Activated T-helper 2 cell treated with anti-CD3 and anti-CD28 coated beads, Interferon-gamma antibody, Interleukin-2, Interleukin-4, amounts not matched to agents 10 μg/mL and 5 μg/mL and 100 μg/mL, durations not matched to agents 14 hours and 24 hours and 36 hours (primary cell): ENCODE data around the gene KLHL42. TPM values are rescaled to one million over a fixed set of nuclear protein-coding genes. Genes with fewer than 3 reads are reported as not detected.
"Not testable (repeated sequence)": the region's sequence is repeated elsewhere in the genome, so short reads cannot be mapped to it uniquely, and the experiment has no call there.

Source experiments
- DNase-seq: peaks from one replicate; pipeline ENCODE4 v3.0.0; 2021; ENCODE audit warnings: low spot score
- H3K27ac Mint-ChIP-seq: one replicate; pipeline ENCODE4 v1.8.0; 2021; ENCODE audit warnings: mixed read lengths
- H3K27me3 Mint-ChIP-seq: one replicate; pipeline ENCODE4 v1.8.0; 2021; ENCODE audit warnings: low read depth, mixed read lengths
- H3K36me3 Mint-ChIP-seq: one replicate; pipeline ENCODE4 v1.8.0; 2021; ENCODE audit warnings: low read depth, mixed read lengths
- H3K4me1 Mint-ChIP-seq: one replicate; pipeline ENCODE4 v1.8.0; 2021; ENCODE audit warnings: low read depth, mixed read lengths
- H3K4me3 Mint-ChIP-seq: one replicate; pipeline ENCODE4 v1.8.0; 2021; ENCODE audit warnings: low read depth, mild to moderate bottlenecking, moderate library complexity, mixed read lengths
- H3K9me3 Mint-ChIP-seq: one replicate; pipeline ENCODE4 v1.8.0; 2021; ENCODE audit warnings: mixed read lengths
- intact Hi-C: fragments of 100-400 bp; cut with micrococcal nuclease; formaldehyde crosslinking; loops from one replicate; pipeline ENCODE4 v1.15.1; 2023
- total RNA-seq: library from RNA; stranded (reverse); gene quantifications from 2 replicates; pipeline ENCODE4 v1.2.3, GENCODE V29; 2022

KLHL42 gene
- total RNA-seq = 16.2 and 16.9 TPM in 2 replicates

GRCh38 chr12:27779920-27780611 is at the start of gene KLHL42, which contains the start of gene MANSC4:
KLHL42 (plus strand) TSS chr12:27780233; CDS start chr12:27780331, 98 bp downstream.
MANSC4 (minus strand) TSS chr12:27780236; CDS start chr12:27771276, 8,960 bp downstream.
- Mint-ChIP-seq H3K27ac (peak within 1 kb of the TSS; percentile 81), H3K27me3 (peaks cover 18% of the 10 kb centered on the region), H3K9me3 (no peaks in the 10 kb centered on the region), H3K36me3 (peaks cover 26% of the 10 kb centered on the region), H3K4me3 (peak within 1 kb of the TSS; percentile 80), H3K4me1 (peaks cover 28% of the 10 kb centered on the region)
- DNase-seq = peak; percentile 65
- intact Hi-C loops = loop anchor here (2.0 to 5.0 kb wide), 3 partner anchors 17 to 48 kb away; no protein-coding TSS in a partner anchor

- peaks cover under 1% of the 10 kb centered on the region for H3K4me1 Mint-ChIP-seq
- intact Hi-C loops = loop anchor here (5.0 to 10.0 kb wide), 2 partner anchors 50 to 1143 kb away; partner anchors contain the start of genes KLHL42 and MANSC4
- H3K27ac Mint-ChIP-seq = no peak overlapping the region
- H3K27me3 Mint-ChIP-seq = no peaks in the 10 kb centered on the region
- H3K36me3 Mint-ChIP-seq = peaks cover 37% of the 10 kb centered on the region
- DNase-seq = no peak
- H3K9me3 Mint-ChIP-seq = no peaks in the 10 kb centered on the region
- no peak overlapping the region for H3K4me3 Mint-ChIP-seq
These were observed 47.8 kb upstream of the KLHL42 start for GRCh38 chr12:27732281-27732680.

GRCh38 chr12:27733052-27733656 is 46.9 kb upstream of the KLHL42 start:
- intact Hi-C loops = loop anchor here (1.0 to 10.0 kb wide), 4 partner anchors 49 to 1142 kb away; partner anchors contain the start of genes KLHL42 and MANSC4
- Mint-ChIP-seq H3K4me3 (no peak overlapping the region), H3K9me3 (no peaks in the 10 kb centered on the region), H3K27ac (no peak overlapping the region), H3K27me3 (no peaks in the 10 kb centered on the region), H3K4me1 (peaks cover 2% of the 10 kb centered on the region), H3K36me3 (peaks cover 41% of the 10 kb centered on the region)
- DNase-seq = no peak

- no peaks in the 10 kb centered on the region for H3K27me3 Mint-ChIP-seq
- intact Hi-C loops = loop anchor here (1.0 to 10.0 kb wide), 4 partner anchors 49 to 1141 kb away; partner anchors contain the start of genes KLHL42 and MANSC4
- H3K36me3 Mint-ChIP-seq = peaks cover 41% of the 10 kb centered on the region
- no peak for DNase-seq
- peaks cover 2% of the 10 kb centered on the region for H3K4me1 Mint-ChIP-seq
- H3K27ac Mint-ChIP-seq = no peak overlapping the region
- no peaks in the 10 kb centered on the region for H3K9me3 Mint-ChIP-seq
- no peak overlapping the region for H3K4me3 Mint-ChIP-seq
These were observed 46.2 kb upstream of the KLHL42 start for GRCh38 chr12:27733791-27734190.

GRCh38 chr12:27734321-27734720 is 45.7 kb upstream of the KLHL42 start:
- H3K4me3 Mint-ChIP-seq, H3K27me3 Mint-ChIP-seq, H3K9me3 Mint-ChIP-seq, H3K4me1 Mint-ChIP-seq, H3K27ac Mint-ChIP-seq, DNase-seq: not testable (repeated sequence)
- intact Hi-C loops = loop anchor here (5.0 to 10.0 kb wide), 2 partner anchors 48 to 1140 kb away; partner anchors contain the start of genes KLHL42 and MANSC4
- peaks cover 45% of the 10 kb centered on the region for H3K36me3 Mint-ChIP-seq

GRCh38 chr12:27743601-27744000 is 36.4 kb upstream of the KLHL42 start:
- intact Hi-C loops = no loop called here
- no peak overlapping the region for H3K4me3 Mint-ChIP-seq

GRCh38 chr12:27745734-27746133 is 34.3 kb upstream of the KLHL42 start:
- H3K27me3 Mint-ChIP-seq, H3K27ac Mint-ChIP-seq, intact Hi-C loops, DNase-seq, H3K4me1 Mint-ChIP-seq, H3K4me3 Mint-ChIP-seq, H3K9me3 Mint-ChIP-seq: not testable (repeated sequence)
- H3K36me3 Mint-ChIP-seq = peaks cover 49% of the 10 kb centered on the region

More at GRCh38 chr12:27743601-27744000, 36.4 kb upstream of the KLHL42 start:
- Mint-ChIP-seq H3K9me3 (no peaks in the 10 kb centered on the region), H3K27ac (no peak overlapping the region), H3K27me3 (no peaks in the 10 kb centered on the region), H3K4me1 (peaks cover 3% of the 10 kb centered on the region), H3K36me3 (peaks cover 65% of the 10 kb centered on the region)
- no peak for DNase-seq

- Mint-ChIP-seq H3K9me3 (no peaks in the 10 kb centered on the region), H3K36me3 (peaks cover 50% of the 10 kb centered on the region), H3K4me3 (no peak overlapping the region), H3K4me1 (no peaks in the 10 kb centered on the region), H3K27me3 (no peaks in the 10 kb centered on the region), H3K27ac (no peak overlapping the region)
- intact Hi-C loops = no loop called here
- no peak for DNase-seq
These were observed 32.8 kb upstream of the KLHL42 start for GRCh38 chr12:27747111-27747820.

- Mint-ChIP-seq H3K4me1 (no peaks in the 10 kb centered on the region), H3K27me3 (no peaks in the 10 kb centered on the region), H3K27ac (no peak overlapping the region), H3K36me3 (peaks cover 29% of the 10 kb centered on the region), H3K9me3 (no peaks in the 10 kb centered on the region), H3K4me3 (no peak overlapping the region)
- intact Hi-C loops = no loop called here
- DNase-seq = no peak
These were observed 28.5 kb upstream of the KLHL42 start for GRCh38 chr12:27751386-27752047.

GRCh38 chr12:27754795-27755194 is 25.2 kb upstream of the KLHL42 start:
- H3K9me3 Mint-ChIP-seq = no peaks in the 10 kb centered on the region
- no peak overlapping the region for H3K27ac Mint-ChIP-seq
- no peaks in the 10 kb centered on the region for H3K27me3 Mint-ChIP-seq
- H3K4me1 Mint-ChIP-seq = no peaks in the 10 kb centered on the region
- H3K4me3 Mint-ChIP-seq = no peak overlapping the region
- no peak for DNase-seq
- H3K36me3 Mint-ChIP-seq = peaks cover 27% of the 10 kb centered on the region
- intact Hi-C loops = no loop called here

GRCh38 chr12:27756670-27757195 is 23.3 kb upstream of the KLHL42 start:
- H3K4me1 Mint-ChIP-seq = peaks cover 4% of the 10 kb centered on the region
- peaks cover 22% of the 10 kb centered on the region for H3K36me3 Mint-ChIP-seq
- intact Hi-C loops = no loop called here
- no peaks in the 10 kb centered on the region for H3K27me3 Mint-ChIP-seq
- H3K27ac Mint-ChIP-seq = no peak overlapping the region
- H3K4me3 Mint-ChIP-seq = no peak overlapping the region
- no peaks in the 10 kb centered on the region for H3K9me3 Mint-ChIP-seq
- DNase-seq = no peak

- Mint-ChIP-seq H3K27ac (no peak overlapping the region), H3K9me3 (no peaks in the 10 kb centered on the region), H3K27me3 (no peaks in the 10 kb centered on the region)
These were observed 17.3 kb upstream of the KLHL42 start for GRCh38 chr12:27762757-27763156.

More at GRCh38 chr12:27762757-27763156, 17.3 kb upstream of the KLHL42 start:
- H3K4me1 Mint-ChIP-seq = peaks cover 20% of the 10 kb centered on the region
- no peak overlapping the region for H3K4me3 Mint-ChIP-seq
- intact Hi-C loops = loop anchor here (1.0 to 2.0 kb wide), 3 partner anchors 18 to 60 kb away; partner anchors contain the start of genes KLHL42 and MANSC4
- DNase-seq = no peak
- peaks cover 6% of the 10 kb centered on the region for H3K36me3 Mint-ChIP-seq
